Measurements from ENCODE around the gene TOLLIP.

TOLLIP gene

GRCh38 chr11:1278766-1279673, 30.4 kb downstream of the TOLLIP start:
- H3K27me3 ChIP-seq (ENCODE audit: insufficient read depth, poor library complexity, severe bottlenecking): no peaks in the 10 kb centered on the region
- no peak overlapping the region for H3K4me3 ChIP-seq (ENCODE audit: severe bottlenecking)
- no peak overlapping the region for H3K27ac ChIP-seq (ENCODE audit: poor library complexity, severe bottlenecking)
- no peaks in the 10 kb centered on the region for H3K4me1 ChIP-seq (ENCODE audit: insufficient read depth, poor library complexity, severe bottlenecking)
- ATAC-seq (ENCODE audit: low read depth) (no peak), DNase-seq (ENCODE audit: low spot score) (no peak)
- no peak for TF ChIP-seq CTCF (IDR thresholded peaks at IDR 0.05; ENCODE audit: poor library complexity, severe bottlenecking)
- H3K9me3 ChIP-seq (ENCODE audit: severe bottlenecking): no peaks in the 10 kb centered on the region
- H3K36me3 ChIP-seq (ENCODE audit: low read depth): peaks cover 16% of the 10 kb centered on the region

- no peak overlapping the region for H3K27ac ChIP-seq (ENCODE audit: poor library complexity, severe bottlenecking)
- peaks cover 10% of the 10 kb centered on the region for H3K36me3 ChIP-seq (ENCODE audit: low read depth)
- TF ChIP-seq CTCF (IDR thresholded peaks at IDR 0.05; ENCODE audit: poor library complexity, severe bottlenecking): no peak
- ATAC-seq (ENCODE audit: low read depth) (no peak), DNase-seq (ENCODE audit: low spot score) (no peak)
- no peak overlapping the region for H3K4me3 ChIP-seq (ENCODE audit: severe bottlenecking)
- H3K9me3 ChIP-seq (ENCODE audit: severe bottlenecking): no peaks in the 10 kb centered on the region
- no peaks in the 10 kb centered on the region for H3K27me3 ChIP-seq (ENCODE audit: insufficient read depth, poor library complexity, severe bottlenecking)
- H3K4me1 ChIP-seq (ENCODE audit: insufficient read depth, poor library complexity, severe bottlenecking): no peaks in the 10 kb centered on the region
Measured at GRCh38 chr11:1277936-1278512, 31.4 kb downstream of the TOLLIP start.

- H3K27ac ChIP-seq (ENCODE audit: poor library complexity, severe bottlenecking): no peak overlapping the region
- H3K27me3 ChIP-seq (ENCODE audit: insufficient read depth, poor library complexity, severe bottlenecking): no peaks in the 10 kb centered on the region
- H3K36me3 ChIP-seq (ENCODE audit: low read depth): peaks cover 7% of the 10 kb centered on the region
- H3K4me1 ChIP-seq (ENCODE audit: insufficient read depth, poor library complexity, severe bottlenecking): no peaks in the 10 kb centered on the region
- no peak overlapping the region for H3K4me3 ChIP-seq (ENCODE audit: severe bottlenecking)
- no peak for TF ChIP-seq CTCF (IDR thresholded peaks at IDR 0.05; ENCODE audit: poor library complexity, severe bottlenecking)
- DNase-seq (ENCODE audit: low spot score): no peak
- no peaks in the 10 kb centered on the region for H3K9me3 ChIP-seq (ENCODE audit: severe bottlenecking)
- no peak for ATAC-seq (ENCODE audit: low read depth)
Measured at GRCh38 chr11:1276866-1277615, 32.4 kb downstream of the TOLLIP start.

- no peak for DNase-seq (ENCODE audit: low spot score)
- no peak overlapping the region for H3K27ac ChIP-seq (ENCODE audit: poor library complexity, severe bottlenecking)
- H3K4me1 ChIP-seq (ENCODE audit: insufficient read depth, poor library complexity, severe bottlenecking): no peaks in the 10 kb centered on the region
- no peak for ATAC-seq (ENCODE audit: low read depth)
- no peak overlapping the region for H3K4me3 ChIP-seq (ENCODE audit: severe bottlenecking)
- TF ChIP-seq CTCF (IDR thresholded peaks at IDR 0.05; ENCODE audit: poor library complexity, severe bottlenecking): no peak
- H3K9me3 ChIP-seq (ENCODE audit: severe bottlenecking): no peaks in the 10 kb centered on the region
- peaks cover 7% of the 10 kb centered on the region; the same call in 1 of the 2 replicates for H3K36me3 ChIP-seq (ENCODE audit: low read depth)
- H3K27me3 ChIP-seq (ENCODE audit: insufficient read depth, poor library complexity, severe bottlenecking): no peaks in the 10 kb centered on the region
Measured at GRCh38 chr11:1276041-1276790, 33.2 kb downstream of the TOLLIP start.

Measured in RWPE2 (cell line).